Mucosa of stomach (tissue), 1 donor: ENCODE measurements around the gene OR11H7.
"Not testable (repeated sequence)": the region's sequence is repeated elsewhere in the genome, so short reads cannot be mapped to it uniquely, and the experiment has no call there.

Experiments used
- H3K27me3 ChIP-seq: one replicate; pipeline ENCODE4 v1.7.0; 2013; ENCODE audit warnings: mild to moderate bottlenecking, low read length; ENCODE audit not compliant: control insufficient read depth, insufficient read depth
- H3K36me3 ChIP-seq: one replicate; pipeline ENCODE4 v1.7.0; 2013; ENCODE audit warnings: low read length; ENCODE audit not compliant: control insufficient read depth, insufficient read depth
- H3K4me1 ChIP-seq: one replicate; pipeline ENCODE4 v1.7.0; 2013; ENCODE audit warnings: mild to moderate bottlenecking, low read length; ENCODE audit not compliant: control insufficient read depth, insufficient read depth
- H3K4me3 ChIP-seq: one replicate; pipeline ENCODE4 v1.7.0; 2013; ENCODE audit warnings: low read length
- H3K9ac ChIP-seq: one replicate; pipeline ENCODE4 v1.7.0; 2013; ENCODE audit warnings: mild to moderate bottlenecking, low read length, moderate library complexity
- H3K9me3 ChIP-seq: one replicate; pipeline ENCODE4 v1.7.0; 2013; ENCODE audit warnings: mild to moderate bottlenecking, low read length, moderate library complexity; ENCODE audit not compliant: control insufficient read depth
- donor health status: Pancreatic carcinoma.

OR11H7 gene

GRCh38 chr14:20209595-20209994 lies 19.2 kb upstream of the OR11H7 start:
- no peaks in the 10 kb centered on the region for H3K4me1 ChIP-seq
- H3K36me3 ChIP-seq, result no peaks in the 10 kb centered on the region
- no peaks in the 10 kb centered on the region for H3K27me3 ChIP-seq
- H3K9ac ChIP-seq, result no peak overlapping the region
- H3K9me3 ChIP-seq, result no peaks in the 10 kb centered on the region
- H3K4me3 ChIP-seq, result no peak overlapping the region

GRCh38 chr14:20212406-20212805 lies 16.4 kb upstream of the OR11H7 start:
- H3K4me3 ChIP-seq, H3K36me3 ChIP-seq, H3K4me1 ChIP-seq, H3K9me3 ChIP-seq, H3K27me3 ChIP-seq, H3K9ac ChIP-seq: not testable (repeated sequence)

GRCh38 chr14:20215196-20215595 lies 13.6 kb upstream of the OR11H7 start:
- no peaks in the 10 kb centered on the region for H3K27me3 ChIP-seq
- no peaks in the 10 kb centered on the region for H3K4me1 ChIP-seq
- no peaks in the 10 kb centered on the region for H3K36me3 ChIP-seq
- no peak overlapping the region for H3K4me3 ChIP-seq
- no peaks in the 10 kb centered on the region for H3K9me3 ChIP-seq
- H3K9ac ChIP-seq, result no peak overlapping the region

GRCh38 chr14:20219033-20219432 lies 9.7 kb upstream of the OR11H7 start:
- H3K4me3 ChIP-seq, result no peak overlapping the region
- H3K4me1 ChIP-seq, result no peaks in the 10 kb centered on the region
- no peak overlapping the region for H3K9ac ChIP-seq
- H3K36me3 ChIP-seq, result no peaks in the 10 kb centered on the region
- H3K9me3 ChIP-seq, result no peaks in the 10 kb centered on the region
- no peaks in the 10 kb centered on the region for H3K27me3 ChIP-seq

GRCh38 chr14:20223410-20223809 lies 5.4 kb upstream of the OR11H7 start, which contains the start of gene OR11H6:
OR11H6 (plus strand) TSS chr14:20223710; CDS start chr14:20223710, 0 bp downstream.
- no peaks in the 10 kb centered on the region for H3K9me3 ChIP-seq
- no peak within 1 kb of the TSS for H3K4me3 ChIP-seq
- no peaks in the 10 kb centered on the region for H3K4me1 ChIP-seq
- H3K36me3 ChIP-seq, result no peaks in the 10 kb centered on the region
- H3K9ac ChIP-seq, result no peak within 1 kb of the TSS
- H3K27me3 ChIP-seq, result no peaks in the 10 kb centered on the region

- H3K9me3 ChIP-seq, H3K27me3 ChIP-seq, H3K9ac ChIP-seq, H3K4me3 ChIP-seq, H3K4me1 ChIP-seq, H3K36me3 ChIP-seq: not testable (repeated sequence)
Measured at GRCh38 chr14:20235415-20235814, 6.6 kb downstream of the OR11H7 start.

- Histone ChIP-seq H3K27me3 (no peaks in the 10 kb centered on the region), H3K9me3 (no peaks in the 10 kb centered on the region), H3K4me1 (no peaks in the 10 kb centered on the region), H3K9ac (no peak overlapping the region), H3K36me3 (no peaks in the 10 kb centered on the region), H3K4me3 (no peak overlapping the region)
Measured at GRCh38 chr14:20247646-20248246, 19.0 kb downstream of the OR11H7 start.

- no peak overlapping the region for H3K9ac ChIP-seq
- no peaks in the 10 kb centered on the region for H3K9me3 ChIP-seq
- H3K36me3 ChIP-seq, result no peaks in the 10 kb centered on the region
- H3K4me1 ChIP-seq, result no peaks in the 10 kb centered on the region
- H3K27me3 ChIP-seq, result no peaks in the 10 kb centered on the region
- no peak overlapping the region for H3K4me3 ChIP-seq
Measured at GRCh38 chr14:20262642-20263128, 33.9 kb downstream of the OR11H7 start.

GRCh38 chr14:20264361-20264760 lies 35.6 kb downstream of the OR11H7 start:
- H3K36me3 ChIP-seq, H3K4me3 ChIP-seq, H3K9ac ChIP-seq, H3K27me3 ChIP-seq, H3K9me3 ChIP-seq, H3K4me1 ChIP-seq: not testable (repeated sequence)

GRCh38 chr14:20274062-20274461 lies 45.3 kb downstream of the OR11H7 start:
- Histone ChIP-seq H3K9ac (no peak overlapping the region), H3K4me1 (no peaks in the 10 kb centered on the region), H3K27me3 (no peaks in the 10 kb centered on the region), H3K4me3 (no peak overlapping the region), H3K36me3 (no peaks in the 10 kb centered on the region), H3K9me3 (no peaks in the 10 kb centered on the region)

- H3K4me1 ChIP-seq, result no peaks in the 10 kb centered on the region
- no peaks in the 10 kb centered on the region for H3K27me3 ChIP-seq
- H3K9me3 ChIP-seq, result no peaks in the 10 kb centered on the region
- H3K9ac ChIP-seq, result no peak overlapping the region
- no peak overlapping the region for H3K4me3 ChIP-seq
- no peaks in the 10 kb centered on the region for H3K36me3 ChIP-seq
Measured at GRCh38 chr14:20277409-20277808, 48.6 kb downstream of the OR11H7 start.

GRCh38 chr14:20278414-20278813 lies 49.6 kb downstream of the OR11H7 start:
- Histone ChIP-seq H3K9me3 (no peaks in the 10 kb centered on the region), H3K4me1 (no peaks in the 10 kb centered on the region), H3K9ac (no peak overlapping the region), H3K4me3 (no peak overlapping the region), H3K27me3 (no peaks in the 10 kb centered on the region), H3K36me3 (no peaks in the 10 kb centered on the region)

- not testable (repeated sequence) for H3K9me3 ChIP-seq, H3K4me1 ChIP-seq, H3K4me3 ChIP-seq, H3K9ac ChIP-seq, H3K36me3 ChIP-seq, H3K27me3 ChIP-seq
Measured at GRCh38 chr14:20280265-20280664, 51.5 kb downstream of the OR11H7 start.
